GM10266 (cell line): ENCODE data around the gene RELA.

Experiments
- DNase-seq: peaks from one replicate; pipeline ENCODE4 v3.0.0; 2012; ENCODE audit errors: extremely low spot score
- CTCF ChIP-seq: IDR thresholded peaks from 2 replicates; pipeline ENCODE4 v1.5.1; 2012; ENCODE audit warnings: mild to moderate bottlenecking, low read depth; ENCODE audit not compliant: control insufficient read depth, insufficient read depth; ENCODE audit errors: missing control alignments

RELA gene

DNA sequence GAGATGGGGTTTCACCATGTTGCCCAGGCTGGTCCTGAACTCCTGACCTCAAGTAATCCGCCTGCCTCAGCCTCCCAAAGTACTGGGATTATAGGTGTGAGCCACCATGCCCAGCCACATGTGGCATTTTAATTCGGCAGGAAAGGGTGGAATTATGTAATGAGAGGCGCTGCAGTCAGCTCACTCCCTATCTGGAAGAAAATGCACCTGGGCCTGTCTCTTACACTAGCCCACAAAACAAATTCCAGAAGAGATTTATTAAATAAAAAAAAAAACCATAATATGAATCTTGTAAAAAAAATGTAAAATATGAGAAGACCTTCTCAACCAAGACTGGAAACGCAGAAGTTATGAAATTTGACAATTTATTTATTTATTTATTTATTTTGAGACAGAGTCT lies 41.1 kb upstream of the RELA start:
- no peak for TF ChIP-seq CTCF

DNA sequence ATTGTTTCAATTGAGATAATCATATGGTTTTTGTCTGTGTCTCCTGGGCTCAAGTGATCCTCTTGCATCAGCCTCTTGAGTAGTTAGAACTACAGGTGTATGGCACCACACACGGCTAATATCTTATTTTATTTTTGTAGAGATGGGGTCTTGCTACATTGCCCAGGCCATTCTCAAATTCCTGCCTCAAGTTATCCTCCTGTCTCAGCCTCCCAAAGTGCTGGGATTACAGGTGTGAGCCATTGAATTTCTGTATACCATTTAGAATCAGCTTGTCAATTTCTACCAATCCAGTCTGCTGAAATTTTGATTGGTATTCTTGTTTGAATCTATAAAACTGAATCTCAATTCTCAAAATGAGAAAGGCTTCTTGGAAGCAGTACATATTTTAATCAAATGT lies 39.0 kb upstream of the RELA start:
- no peak for DNase-seq
- TF ChIP-seq CTCF = no peak

More for the DNA sequence above, 41.1 kb upstream of the RELA start:
- DNase-seq = no peak

DNA sequence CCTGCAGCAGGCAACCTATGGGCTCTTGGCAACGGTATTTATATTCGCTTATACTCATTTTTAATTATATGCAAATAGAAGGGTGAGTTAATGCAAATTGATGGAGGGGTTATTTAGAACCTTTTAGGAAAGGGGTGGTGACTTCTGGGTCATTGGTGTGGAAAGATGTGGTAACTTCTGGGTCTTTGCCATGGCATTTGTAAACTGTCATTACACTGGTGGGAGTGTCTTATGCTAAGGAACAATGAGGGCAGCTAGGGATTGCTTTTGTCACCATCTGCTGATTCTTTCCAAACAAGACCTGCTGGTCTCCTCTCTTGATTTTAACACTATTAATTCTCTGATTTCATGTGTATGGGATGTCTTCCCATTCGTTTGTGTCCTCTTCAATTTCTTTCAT lies 37.7 kb upstream of the RELA start:
- no peak for TF ChIP-seq CTCF
- no peak for DNase-seq

DNA sequence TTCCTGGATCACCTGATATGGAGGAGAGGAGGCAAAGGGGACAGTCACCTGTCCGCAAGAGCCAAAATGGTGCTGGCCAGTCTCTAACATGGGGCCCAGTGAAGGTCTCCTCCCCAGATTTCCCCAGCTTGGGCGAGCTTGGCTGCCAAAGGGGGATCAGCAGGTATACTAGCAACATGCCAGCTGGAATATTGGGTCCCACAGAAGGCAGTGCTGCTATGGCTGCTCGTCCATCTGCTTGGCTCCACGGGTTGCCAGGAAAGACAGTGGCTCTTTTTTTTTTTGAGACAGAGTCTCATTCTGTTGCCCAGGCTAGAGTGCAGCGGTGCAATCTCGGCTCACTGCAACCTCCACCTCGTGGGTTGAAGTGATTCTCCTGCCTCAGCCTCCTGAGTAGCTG lies 36.6 kb upstream of the RELA start:
- TF ChIP-seq CTCF = no peak
- no peak for DNase-seq

DNA sequence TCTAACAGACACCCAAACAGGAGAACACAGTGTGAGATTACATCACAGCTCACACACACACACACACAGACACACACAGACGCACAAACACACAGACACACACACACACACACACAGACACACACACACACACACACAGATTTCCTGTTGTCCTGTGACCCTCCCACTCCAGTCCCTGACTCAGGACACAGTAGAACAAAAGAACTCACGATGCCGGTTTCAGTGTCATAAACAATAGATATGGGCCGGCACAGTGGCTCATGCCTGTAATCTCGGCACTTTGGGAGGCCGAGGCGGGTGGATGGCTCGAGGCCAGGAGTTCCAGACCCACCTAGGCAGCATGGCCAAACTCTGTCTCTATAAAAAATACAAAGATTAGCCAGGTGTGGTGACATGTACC lies 35.5 kb upstream of the RELA start:
- TF ChIP-seq CTCF = no peak
- no peak for DNase-seq

GRCh38 chr11:65696802-65697552 lies 34.3 kb upstream of the RELA start:
- no peak for DNase-seq
- TF ChIP-seq CTCF = no peak

- no peak for TF ChIP-seq CTCF
- no peak for DNase-seq
These were observed 32.9 kb upstream of the RELA start for GRCh38 chr11:65695459-65696241.
